Measurements from ENCODE around the gene CFLAR. TPM values are rescaled to one million over a fixed set of nuclear protein-coding genes. Genes with fewer than 3 reads are reported as not detected.

Gene CFLAR
- total RNA-seq, 1 experiment from 2014 or later, result 7.6 TPM

- Histone ChIP-seq H4K8ac (replicated peaks; ENCODE audit: insufficient read length, low read depth, low read length) (no peak overlapping the region), H2BK5ac (ENCODE audit: insufficient read length, low read length) (no peak overlapping the region), H4K20me1 (ENCODE audit: control insufficient read depth, insufficient read depth, insufficient read length) (no peaks in the 10 kb centered on the region), H3K4ac (ENCODE audit: low read depth, low read length) (no peak overlapping the region), H2AK5ac (ENCODE audit: insufficient read length, low read length) (no peak overlapping the region), H3T11ph (ENCODE audit: low read length) (no peak overlapping the region), H2BK120ac (ENCODE audit: low read depth, low read length, poor library complexity, severe bottlenecking) (no peak overlapping the region), H2BK15ac (ENCODE audit: low read depth, low read length) (no peak overlapping the region), H3K9me3 (ENCODE audit: control insufficient read depth, low read depth, low read length) (no peaks in the 10 kb centered on the region), H3K18ac (ENCODE audit: insufficient read length, low read depth, low read length) (no peak overlapping the region), H3K4me1 (ENCODE audit: insufficient read depth, low read length) (no peaks in the 10 kb centered on the region), H3K4me2 (ENCODE audit: insufficient read depth, insufficient read length, low read length) (no peak overlapping the region), H3K79me1 (ENCODE audit: insufficient read depth, low read depth, low read length, poor library complexity, severe bottlenecking) (no peaks in the 10 kb centered on the region), H2BK20ac (ENCODE audit: low read depth, low read length, poor library complexity, severe bottlenecking) (no peak overlapping the region), H3K27me3 (ENCODE audit: insufficient read depth, low read length) (no peaks in the 10 kb centered on the region), H2BK12ac (ENCODE audit: insufficient read length, low read depth, low read length) (no peak overlapping the region), H3K79me2 (ENCODE audit: insufficient read depth, low read length) (no peaks in the 10 kb centered on the region), H3K56ac (ENCODE audit: insufficient read length, low read depth, low read length) (no peak overlapping the region), H3K23ac (ENCODE audit: insufficient read length, low read depth, low read length) (no peak overlapping the region), H2AFZ (ENCODE audit: low read length) (no peak overlapping the region), H4K91ac (ENCODE audit: insufficient read length, low read depth, low read length) (no peak overlapping the region), H4K5ac (ENCODE audit: insufficient read length, low read depth, low read length) (no peak overlapping the region), H3K9ac (ENCODE audit: extremely low read depth, insufficient read length, low read length) (no peak overlapping the region), H3K27ac (ENCODE audit: insufficient read length, low read depth, low read length) (no peak overlapping the region), H3K14ac (ENCODE audit: insufficient read depth, low read length) (no peak overlapping the region), H3K23me2 (ENCODE audit: insufficient read length, low read depth, low read length, poor library complexity, severe bottlenecking) (no peaks in the 10 kb centered on the region)
- no CpG with 5 or more reads among the region's 2 CpGs for WGBS (ENCODE audit: extremely low coverage, insufficient read length, low lambda C conversion rate)
- no peak for TF ChIP-seq CTCF (conservative IDR thresholded peaks at IDR 0.05)
- no peak overlapping the region for H3K4me3 Mint-ChIP-seq
- H3K27ac Mint-ChIP-seq, result no peak overlapping the region
- H3K27me3 Mint-ChIP-seq (ENCODE audit: low read depth), result no peaks in the 10 kb centered on the region; the same call in 1 of the 2 replicates
- DNase-seq, result no peak
- peaks cover 6 to 26% (median 19%) of the 10 kb centered on the region in 3 experiments; a peak in 6 of 7 replicates for H3K36me3 Mint-ChIP-seq (ENCODE audit: insufficient read depth in 1 of 3, low read depth in 3 of 3)
- no peaks in the 10 kb centered on the region for H3K4me1 Mint-ChIP-seq
- no peaks in the 10 kb centered on the region for H3K9me3 Mint-ChIP-seq
These were observed 31.1 kb upstream of the CFLAR start for GRCh38 chr2:201084863-201085262.

Measured in H9 (cell line).